HepG2 (cell line): ENCODE measurements around the gene SLC29A1. TPM values are rescaled to one million over a fixed set of nuclear protein-coding genes. Genes with fewer than 3 reads are reported as not detected.

Experiments used
- ATAC-seq: fragments of 200-7000 bp; cut with Tn5 transposase; 3 replicates; pipeline ENCODE4 v1.9.1; 2020; ENCODE audit warnings: mild to moderate bottlenecking, moderate library complexity
- BruUV-seq: library from RNA; stranded (reverse); fragments of 400-500 nt; replicated peaks from 2 replicates; lab custom pipeline; 2021; lab: Mats Ljungman, UMichigan
- CTCF ChIA-PET: fragments of 300-600 bp; formaldehyde crosslinking; extraction: SDS; loops from one replicate; lab custom pipeline; 2021; ENCODE audit warnings: low total read pairs, inconsistent platforms, low intra/inter-chr PET ratio; lab: Yijun Ruan, JAX
- POLR2A ChIA-PET: fragments of 350-600 bp; sonication (Branson Sonifier 250); formaldehyde crosslinking; loops from one replicate; lab custom pipeline; 2020; ENCODE audit warnings: antibody characterized with exemption, inconsistent platforms; lab: Yijun Ruan, JAX
- DNase-seq: peaks from one replicate; pipeline ENCODE4 v3.0.0-alpha.2; 2015; ENCODE audit warnings: low spot score
- FAIRE-seq: peaks from 3 replicates; lab custom pipeline; 2011; peaks lifted over from hg19 to GRCh38; lab: Jason Lieb, UNC
- H2AFZ ChIP-seq: one replicate; pipeline ENCODE4 v1.6.1; 2011; ENCODE audit warnings: low read length, inconsistent platforms
- H3K27ac ChIP-seq: fragments of 300-600 bp; 3 replicates; pipeline ENCODE4 v1.8.0; 2011; ENCODE audit warnings: mixed run types, mild to moderate bottlenecking, mixed read lengths, low read length, inconsistent platforms; ENCODE audit not compliant: insufficient read depth; ENCODE audit errors: extremely low read length
- H3K27me3 ChIP-seq, 2 experiments: fragments of 200-600 bp in 1 of 2; 2 replicates in 1 of 2; 3 replicates in 1 of 2; pipeline versions ENCODE4 v1.6.0 to v1.8.0; 2011; ENCODE audit warnings: low read length in 2 of 2, mild to moderate bottlenecking in 2 of 2, moderate library complexity in 2 of 2, inconsistent platforms in 1 of 2; ENCODE audit not compliant: insufficient read depth in 2 of 2, control insufficient read depth in 1 of 2
- H3K36me3 ChIP-seq, 2 experiments: fragments of 200-600 bp in 1 of 2; replicated peaks in 1 of 2; 2 replicates in 1 of 2; 3 replicates in 1 of 2; pipeline versions ENCODE4 v1.5.1 to v1.8.0; 2011; ENCODE audit warnings: low read length in 2 of 2, inconsistent platforms in 1 of 2; ENCODE audit not compliant: insufficient read depth in 2 of 2, control insufficient read depth in 1 of 2
- H3K4me1 ChIP-seq: 2 replicates; pipeline ENCODE4 v1.5.1; 2012; ENCODE audit warnings: low read length, inconsistent platforms; ENCODE audit not compliant: insufficient read depth
- H3K4me2 ChIP-seq: 2 replicates; pipeline ENCODE4 v1.6.0; 2011; ENCODE audit warnings: low read depth, low read length, inconsistent platforms
- H3K4me3 ChIP-seq, 3 experiments: fragments of 200-600 bp in 1 of 3; sonication (generic), shearing (Covaris generic) in 1 of 3; replicated peaks in 1 of 3; 2 replicates each; pipeline ENCODE4 v1.5.1; 2011 to 2016; ENCODE audit warnings: low read length in 3 of 3, inconsistent platforms in 2 of 3, low read depth in 2 of 3, mild to moderate bottlenecking in 2 of 3, control low read depth in 1 of 3, mixed read lengths in 1 of 3; ENCODE audit not compliant: insufficient read depth in 1 of 3
- H3K79me2 ChIP-seq: one replicate; pipeline ENCODE4 v1.6.1; 2011; ENCODE audit warnings: low read length, inconsistent platforms; ENCODE audit not compliant: insufficient read depth
- H3K9ac ChIP-seq: 2 replicates; pipeline ENCODE4 v1.6.0; 2011; ENCODE audit warnings: mild to moderate bottlenecking, low read depth, low read length, inconsistent platforms; ENCODE audit not compliant: insufficient read depth
- H3K9me3 ChIP-seq: 2 replicates; pipeline ENCODE4 v1.5.1; 2012; ENCODE audit warnings: mild to moderate bottlenecking, low read length
- H4K20me1 ChIP-seq: 2 replicates; pipeline ENCODE4 v1.6.0; 2011; ENCODE audit warnings: inconsistent platforms, mild to moderate bottlenecking, low read length, moderate library complexity; ENCODE audit not compliant: insufficient read depth
- FOXC1 ChIP-seq: sonication (generic); formaldehyde crosslinking; IDR thresholded peaks from 2 replicates; pipeline ENCODE4 v1.8.0; 2022; ENCODE audit warnings: mild to moderate bottlenecking, missing genetic modification reagents, borderline replicate concordance
- HOXA3 ChIP-seq: sonication (generic); formaldehyde crosslinking; IDR thresholded peaks from 2 replicates; pipeline ENCODE4 v1.5.0; 2020; ENCODE audit warnings: missing genetic modification reagents
- KLF15 ChIP-seq: sonication (generic); formaldehyde crosslinking; IDR thresholded peaks from 2 replicates; pipeline ENCODE4 v1.8.1; 2023; ENCODE audit warnings: borderline replicate concordance, mild to moderate bottlenecking, inconsistent platforms, missing genetic modification reagents, mixed read lengths
- RBAK ChIP-seq: sonication (generic); formaldehyde crosslinking; IDR thresholded peaks from 2 replicates; pipeline ENCODE4 v1.5.1; 2020; ENCODE audit warnings: mild to moderate bottlenecking, missing genetic modification reagents
- RXRB ChIP-seq: IDR thresholded peaks from 2 replicates; pipeline ENCODE4 v1.6.1; 2016; ENCODE audit warnings: borderline replicate concordance, missing genetic modification reagents, missing compliant biosample characterization
- TBL1XR1 ChIP-seq: fragments of 150-350 bp; IDR thresholded peaks from 2 replicates; pipeline ENCODE4 v1.6.1; 2014; ENCODE audit warnings: borderline replicate concordance, low read length; ENCODE audit not compliant: partially characterized antibody
- ZNF101 ChIP-seq: sonication (generic); formaldehyde crosslinking; IDR thresholded peaks from 2 replicates; pipeline ENCODE4 v1.4.0; 2020; ENCODE audit warnings: mild to moderate bottlenecking, low read depth, missing genetic modification reagents, borderline replicate concordance
- ZNF607 ChIP-seq: sonication (generic); formaldehyde crosslinking; IDR thresholded peaks from 2 replicates; pipeline ENCODE4 v1.5.1; 2020; ENCODE audit warnings: missing genetic modification reagents, mild to moderate bottlenecking, borderline replicate concordance
- ZNF614 ChIP-seq: IDR thresholded peaks from 2 replicates; pipeline ENCODE4 v1.6.1; 2018; ENCODE audit warnings: missing biosample characterization, missing genetic modification reagents, inconsistent platforms, borderline replicate concordance
- WGBS: methylation state at CpG from one replicate; pipeline ENCODE4 v1.1.6; 2017; ENCODE audit warnings: low lambda C conversion rate; 5-methylcytosine and 5-hydroxymethylcytosine counted together
- in situ Hi-C: cut with HindIII; loops from 2 replicates; pipeline ENCODE4 v1.10.0; 2017; ENCODE audit warnings: low pct_unique_long_range_greater_than_20kb; ENCODE audit not compliant: extremely low pct_ligation_motif_present
- intact Hi-C: fragments of 100-400 bp; cut with micrococcal nuclease; formaldehyde crosslinking; loops from one replicate; pipeline ENCODE4 v1.10.0; 2022; ENCODE audit not compliant: unreplicated experiment
- polyA plus RNA-seq, 8 experiments: library from polyadenylated mRNA; depleted of rRNA in 3 of 8; stranded (reverse) in 7 of 8; unstranded in 1 of 8; fragments of >200 nt; fragmentation: Illumina TruSeq in 4 of 8; extraction: Trizol in 4 of 8; gene quantifications; 2 replicates each; pipeline versions ENCODE4 v1.2.1 to v1.2.3, GENCODE V29; 2011 to 2016; ENCODE audit warnings: low read depth in 4 of 8, missing spikeins in 1 of 8, mixed read lengths in 1 of 8; ENCODE audit not compliant: insufficient read depth in 1 of 8
- total RNA-seq, 5 experiments: library from RNA; depleted of rRNA; stranded (reverse); fragments of >200 nt; fragmentation: Illumina TruSeq; extraction: Trizol; gene quantifications; 2 replicates each; pipeline ENCODE4 v1.2.3, GENCODE V29; 2016; ENCODE audit warnings: low read depth in 1 of 5
- TF ChIP-seq, protein P1 (sequence below): sonication (generic); formaldehyde crosslinking; IDR thresholded peaks from 2 replicates; pipeline ENCODE4 v1.4.0; 2020; ENCODE audit warnings: missing genetic modification reagents
- TF ChIP-seq, protein P2 (sequence below): sonication (generic); formaldehyde crosslinking; IDR thresholded peaks from 2 replicates; pipeline ENCODE4 v1.4.0; 2020; ENCODE audit warnings: mild to moderate bottlenecking, missing genetic modification reagents
- TF ChIP-seq, protein P3 (sequence below): sonication (generic); formaldehyde crosslinking; IDR thresholded peaks from 2 replicates; pipeline ENCODE4 v1.5.1; 2020; ENCODE audit warnings: missing genetic modification reagents, mild to moderate bottlenecking, borderline replicate concordance

The SLC29A1 gene
- total and polyA plus RNA-seq, 2 of the 13 experiments (the other 11 are each of a cell fraction or from before 2014, with no cell fraction given): 43.2 to 106 TPM

DNA sequence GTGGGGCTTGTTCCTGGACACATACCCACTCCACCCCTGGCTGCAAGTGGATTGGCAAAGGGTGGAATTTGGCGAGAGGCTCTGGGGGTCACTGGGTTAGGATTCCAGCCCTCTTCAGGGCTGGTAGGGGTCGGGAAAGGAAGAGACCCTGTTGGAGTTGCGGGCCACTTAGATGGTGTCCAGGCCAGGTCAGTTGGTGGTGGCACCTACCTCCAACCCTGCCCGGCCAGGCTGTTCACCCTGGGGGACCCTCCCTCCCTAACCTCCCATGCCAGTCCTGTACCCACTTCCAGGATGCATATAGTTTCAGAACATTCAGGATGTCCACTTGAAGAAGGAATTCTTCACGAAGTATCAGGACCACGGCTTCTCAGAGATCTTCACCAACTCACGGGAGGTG lies 43.7 kb upstream of the SLC29A1 start (continued):
- no peak for TF ChIP-seq RBAK (CRISPR knock-in tag)
- TF ChIP-seq, protein P1, sequence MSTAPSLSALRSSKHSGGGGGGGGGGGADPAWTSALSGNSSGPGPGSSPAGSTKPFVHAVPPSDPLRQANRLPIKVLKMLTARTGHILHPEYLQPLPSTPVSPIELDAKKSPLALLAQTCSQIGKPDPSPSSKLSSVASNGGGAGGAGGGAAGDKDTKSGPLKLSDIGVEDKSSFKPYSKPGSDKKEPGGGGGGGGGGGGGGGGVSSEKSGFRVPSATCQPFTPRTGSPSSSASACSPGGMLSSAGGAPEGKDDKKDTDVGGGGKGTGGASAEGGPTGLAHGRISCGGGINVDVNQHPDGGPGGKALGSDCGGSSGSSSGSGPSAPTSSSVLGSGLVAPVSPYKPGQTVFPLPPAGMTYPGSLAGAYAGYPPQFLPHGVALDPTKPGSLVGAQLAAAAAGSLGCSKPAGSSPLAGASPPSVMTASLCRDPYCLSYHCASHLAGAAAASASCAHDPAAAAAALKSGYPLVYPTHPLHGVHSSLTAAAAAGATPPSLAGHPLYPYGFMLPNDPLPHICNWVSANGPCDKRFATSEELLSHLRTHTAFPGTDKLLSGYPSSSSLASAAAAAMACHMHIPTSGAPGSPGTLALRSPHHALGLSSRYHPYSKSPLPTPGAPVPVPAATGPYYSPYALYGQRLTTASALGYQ (CRISPR knock-in tag): no peak
- TF ChIP-seq TBL1XR1: no peak
- TF ChIP-seq KLF15 (CRISPR knock-in tag): no peak
- TF ChIP-seq HOXA3: no peak
- no peak for TF ChIP-seq ZNF101 (CRISPR knock-in tag)
- no peak for TF ChIP-seq FOXC1
- TF ChIP-seq ZNF607: 0 out of 2 replicates have a peak, but pooled peaks have one; percentile 14
- TF ChIP-seq, protein P2, sequence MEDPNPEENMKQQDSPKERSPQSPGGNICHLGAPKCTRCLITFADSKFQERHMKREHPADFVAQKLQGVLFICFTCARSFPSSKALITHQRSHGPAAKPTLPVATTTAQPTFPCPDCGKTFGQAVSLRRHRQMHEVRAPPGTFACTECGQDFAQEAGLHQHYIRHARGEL: no peak
- 0 out of 2 replicates have a peak, but pooled peaks have one; percentile 2 for TF ChIP-seq ZNF614

DNA sequence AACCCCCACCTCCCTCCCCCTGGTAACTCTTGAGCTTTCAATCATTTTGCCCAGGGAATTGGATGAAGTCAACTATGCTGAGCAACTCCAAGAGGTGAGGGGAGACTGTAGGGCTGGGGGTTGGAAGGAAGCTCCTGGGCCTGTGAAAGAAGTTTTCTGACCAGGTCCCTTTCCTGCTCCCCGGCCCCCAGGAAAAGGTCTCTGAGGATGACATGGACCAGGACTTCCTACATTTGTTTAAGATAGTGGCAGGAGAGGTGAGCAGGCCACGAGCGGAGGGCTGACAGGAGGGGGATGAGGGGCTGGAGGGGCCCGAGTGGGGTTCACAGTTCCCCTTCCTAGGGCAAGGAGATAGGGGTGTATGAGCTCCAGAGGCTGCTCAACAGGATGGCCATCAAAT lies 43.0 kb upstream of the SLC29A1 start:
- Histone ChIP-seq H3K4me2 (no peak overlapping the region), H2AFZ (no peak overlapping the region), H3K4me1 (peaks cover 60% of the 10 kb centered on the region), H3K4me3 (no peak overlapping the region), H3K9ac (no peak overlapping the region), H3K27ac (no peak overlapping the region), H3K79me2 (no peaks in the 10 kb centered on the region), H4K20me1 (no peaks in the 10 kb centered on the region), H3K9me3 (no peaks in the 10 kb centered on the region), H3K27me3 (peaks cover 0 to 14% of the 10 kb centered on the region in 2 experiments; a peak in 3 of 5 replicates), H3K36me3 (no peaks in the 10 kb centered on the region)
- ChIA-PET POLR2A (interaction anchor here (0.8 to 1.4 kb wide), 4 partner anchors 11 to 66 kb away, joined by 3 to 4 read pairs (median 4); partner anchors contain the start of gene HSP90AB1), CTCF (no interaction called here)
- WGBS: 44% methylated on average over 4 of the region's 4 CpGs
- TF ChIP-seq RXRB (CRISPR knock-in tag): no peak
- TF ChIP-seq, protein P3, sequence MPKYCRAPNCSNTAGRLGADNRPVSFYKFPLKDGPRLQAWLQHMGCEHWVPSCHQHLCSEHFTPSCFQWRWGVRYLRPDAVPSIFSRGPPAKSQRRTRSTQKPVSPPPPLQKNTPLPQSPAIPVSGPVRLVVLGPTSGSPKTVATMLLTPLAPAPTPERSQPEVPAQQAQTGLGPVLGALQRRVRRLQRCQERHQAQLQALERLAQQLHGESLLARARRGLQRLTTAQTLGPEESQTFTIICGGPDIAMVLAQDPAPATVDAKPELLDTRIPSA: no peak
- intact Hi-C loops: no loop called here
- FAIRE-seq (no peak), ATAC-seq (no peak), DNase-seq (no peak)
- in situ Hi-C loops: no loop called here
- BruUV-seq: no TSS peak
